AML-193 (cell line): Measurements from ENCODE around the gene PERCC1.

Source experiments
- DNase-seq, 2 experiments: peaks; one replicate each; lab custom pipeline; 2025; lab: John Stamatoyannopoulos, UW

Gene PERCC1

GRCh38 chr16:1450218-1450617 is 19.3 kb downstream of the PERCC1 start:
- DNase-seq: no peak

GRCh38 chr16:1450841-1451240 is 20.0 kb downstream of the PERCC1 start:
- DNase-seq: no peak

GRCh38 chr16:1451702-1452392 is 21.0 kb downstream of the PERCC1 start:
- DNase-seq: no peak

GRCh38 chr16:1452530-1452929 is 21.7 kb downstream of the PERCC1 start:
- DNase-seq: no peak

- DNase-seq: no peak
These were observed 22.4 kb downstream of the PERCC1 start for GRCh38 chr16:1453316-1453715.

- DNase-seq: no peak
These were observed 23.7 kb downstream of the PERCC1 start for GRCh38 chr16:1454561-1454960.

- DNase-seq: no peak
These were observed 24.6 kb downstream of the PERCC1 start for GRCh38 chr16:1455190-1456171.

- DNase-seq: no peak
These were observed 26.1 kb downstream of the PERCC1 start for GRCh38 chr16:1456951-1457350.

GRCh38 chr16:1457489-1458245 is 26.8 kb downstream of the PERCC1 start:
- DNase-seq: no peak

GRCh38 chr16:1458336-1458976 is 27.6 kb downstream of the PERCC1 start:
- DNase-seq: no peak

- DNase-seq: no peak
These were observed 28.1 kb downstream of the PERCC1 start for GRCh38 chr16:1458977-1459341.

GRCh38 chr16:1459967-1460366 is 29.1 kb downstream of the PERCC1 start:
- DNase-seq: no peak

GRCh38 chr16:1460602-1461138 is 29.8 kb downstream of the PERCC1 start:
- no peak for DNase-seq

GRCh38 chr16:1461146-1461545 is 30.3 kb downstream of the PERCC1 start:
- DNase-seq: no peak

GRCh38 chr16:1464196-1464893 is 33.5 kb downstream of the PERCC1 start:
- no peak for DNase-seq

- DNase-seq: no peak
These were observed 34.2 kb downstream of the PERCC1 start for GRCh38 chr16:1464894-1465566.

- DNase-seq: no peak
These were observed 34.7 kb downstream of the PERCC1 start for GRCh38 chr16:1465567-1465915.

GRCh38 chr16:1466054-1466453 is 35.2 kb downstream of the PERCC1 start:
- DNase-seq: no peak

GRCh38 chr16:1466968-1467521 is 36.2 kb downstream of the PERCC1 start:
- no peak for DNase-seq

- no peak for DNase-seq
These were observed 37.5 kb downstream of the PERCC1 start for GRCh38 chr16:1468426-1468810.
